ENCODE results near the gene DDB1. TPM values are rescaled to one million over a fixed set of nuclear protein-coding genes. Genes with fewer than 3 reads are reported as not detected.

Gene DDB1
- total RNA-seq, 1 experiment from 2014 or later, result 297 TPM

- no peak overlapping the region for H2BK20ac ChIP-seq (ENCODE audit: low read depth, low read length, poor library complexity, severe bottlenecking)
- Mint-ChIP-seq H3K36me3 (ENCODE audit: insufficient read depth in 1 of 3, low read depth in 3 of 3) (peaks cover 25 to 39% (median 36%) of the 10 kb centered on the region in 3 experiments; a peak in 6 of 7 replicates), H3K27me3 (ENCODE audit: low read depth) (no peaks in the 10 kb centered on the region), H3K9me3 (no peaks in the 10 kb centered on the region), H3K4me3 (peak overlapping the region; percentile 95 to 98), H3K27ac (peak overlapping the region; percentile 75 to 97 (median 96)), H3K4me1 (peaks cover 39 to 45% of the 10 kb centered on the region in 2 experiments)
- H4K20me1 ChIP-seq (ENCODE audit: control insufficient read depth, insufficient read depth, insufficient read length), result no peaks in the 10 kb centered on the region
- no peaks in the 10 kb centered on the region for H3K9me3 ChIP-seq (ENCODE audit: control insufficient read depth, low read depth, low read length)
- H3K56ac ChIP-seq (ENCODE audit: insufficient read length, low read depth, low read length), result peak overlapping the region; percentile 4
- H3T11ph ChIP-seq (ENCODE audit: low read length), result no peak overlapping the region
- peaks cover 28% of the 10 kb centered on the region for H3K79me2 ChIP-seq (ENCODE audit: insufficient read depth, low read length)
- no peak overlapping the region for H3K23ac ChIP-seq (ENCODE audit: insufficient read length, low read depth, low read length)
- H3K23me2 ChIP-seq (ENCODE audit: insufficient read length, low read depth, low read length, poor library complexity, severe bottlenecking), result peaks cover 13% of the 10 kb centered on the region
- DNase-seq, result no peak
- H3K4me2 ChIP-seq (ENCODE audit: insufficient read depth, insufficient read length, low read length), result peak overlapping the region; percentile 94
- H3K27ac ChIP-seq (ENCODE audit: insufficient read length, low read depth, low read length), result no peak overlapping the region
- peak overlapping the region; percentile 8; the same call in 1 of the 2 replicates for H3K4ac ChIP-seq (ENCODE audit: low read depth, low read length)
- peak overlapping the region; percentile 97 for H3K9ac ChIP-seq (ENCODE audit: extremely low read depth, insufficient read length, low read length)
- peak overlapping the region; percentile 24 for H4K5ac ChIP-seq (ENCODE audit: insufficient read length, low read depth, low read length)
- no peak overlapping the region for H4K91ac ChIP-seq (ENCODE audit: insufficient read length, low read depth, low read length)
- H3K14ac ChIP-seq (ENCODE audit: insufficient read depth, low read length), result peak overlapping the region; percentile 85
- H3K79me1 ChIP-seq (ENCODE audit: insufficient read depth, low read depth, low read length, poor library complexity, severe bottlenecking), result no peaks in the 10 kb centered on the region
- no peak overlapping the region for H2BK12ac ChIP-seq (ENCODE audit: insufficient read length, low read depth, low read length)
- H3K18ac ChIP-seq (ENCODE audit: insufficient read length, low read depth, low read length), result peak overlapping the region; percentile 59
- no peak overlapping the region for H2AFZ ChIP-seq (ENCODE audit: low read length)
- no peak for TF ChIP-seq CTCF (conservative IDR thresholded peaks at IDR 0.05)
- WGBS (ENCODE audit: extremely low coverage, insufficient read length, low lambda C conversion rate), result no CpG with 5 or more reads among the region's 24 CpGs
- no peak overlapping the region for H2BK5ac ChIP-seq (ENCODE audit: insufficient read length, low read length)
- no peak overlapping the region for H2AK5ac ChIP-seq (ENCODE audit: insufficient read length, low read length)
- no peak overlapping the region for H2BK120ac ChIP-seq (ENCODE audit: low read depth, low read length, poor library complexity, severe bottlenecking)
- no peak overlapping the region for H4K8ac ChIP-seq (replicated peaks; ENCODE audit: insufficient read length, low read depth, low read length)
- H2BK15ac ChIP-seq (ENCODE audit: low read depth, low read length), result no peak overlapping the region
- H3K27me3 ChIP-seq (ENCODE audit: insufficient read depth, low read length), result no peaks in the 10 kb centered on the region
- H3K4me1 ChIP-seq (ENCODE audit: insufficient read depth, low read length), result peaks cover 5% of the 10 kb centered on the region
Observed at GRCh38 chr11:61332281-61332796, 566 bp downstream of the DDB1 start.
